ENCODE data around the gene RBBP6. TPM values are rescaled to one million over a fixed set of nuclear protein-coding genes. Genes with fewer than 3 reads are reported as not detected.

The RBBP6 gene
- total and polyA plus RNA-seq, 2 experiments from 2014 or later: 40.2 to 88.9 TPM

- no peak overlapping the region for H3K27ac Mint-ChIP-seq
- ATAC-seq: no peak
- peak overlapping the region; percentile 24; the same call in 2 of the 3 replicates for H3K4me3 Mint-ChIP-seq
- H3K4me2 ChIP-seq: no peak overlapping the region
- no peaks in the 10 kb centered on the region for H3K36me3 ChIP-seq (ENCODE audit: insufficient read depth)
- no peak overlapping the region for H3K4me3 ChIP-seq
- no peaks in the 10 kb centered on the region for H3K9me2 ChIP-seq (ENCODE audit: insufficient read depth)
- no peaks in the 10 kb centered on the region for H3K27me3 ChIP-seq (ENCODE audit: insufficient read depth)
- DNase-seq (ENCODE audit: low spot score): peak; percentile 12
- no peaks in the 10 kb centered on the region; the same call in 2 of the 3 replicates for H3K9me3 Mint-ChIP-seq
- no peak overlapping the region for H3K27ac ChIP-seq (ENCODE audit: low read depth)
- peaks cover 10% of the 10 kb centered on the region for H3K4me1 Mint-ChIP-seq
- TF ChIP-seq ZNF331 (CRISPR knock-in tag; IDR thresholded peaks at IDR 0.05; ENCODE audit: low read depth): no peak
- no peak for TF ChIP-seq EZH2phosphoT487 (IDR thresholded peaks at IDR 0.05; ENCODE audit: unreplicated experiment)
- no peak for TF ChIP-seq JUNB (IDR thresholded peaks at IDR 0.05; ENCODE audit: unreplicated experiment)
- TF ChIP-seq POLR2AphosphoS5 (IDR thresholded peaks at IDR 0.05; ENCODE audit: low read depth): no peak
- TF ChIP-seq ZNF114 (CRISPR knock-in tag; IDR thresholded peaks at IDR 0.05): no peak
- H2AFZ ChIP-seq: no peak overlapping the region
- no peaks in the 10 kb centered on the region for H3F3A ChIP-seq (replicated peaks; ENCODE audit: low read depth)
- H3K4me1 ChIP-seq (ENCODE audit: insufficient read depth): peaks cover 18% of the 10 kb centered on the region
- peaks cover 15% of the 10 kb centered on the region for H4K20me1 ChIP-seq (replicated peaks; ENCODE audit: insufficient read depth)
- peaks cover 29% of the 10 kb centered on the region for H3K79me2 ChIP-seq (replicated peaks; ENCODE audit: insufficient read depth)
- peaks cover 7% of the 10 kb centered on the region for H3K27me3 Mint-ChIP-seq (ENCODE audit: insufficient read depth, low read depth, poor library complexity)
- H3K36me3 Mint-ChIP-seq (ENCODE audit: low read depth): peaks cover 12% of the 10 kb centered on the region; the same call in 2 of the 3 replicates
These were observed 1.7 kb upstream of the RBBP6 start for GRCh38 chr16:24537474-24538337.

- no peaks in the 10 kb centered on the region for H3K9me2 ChIP-seq (ENCODE audit: insufficient read depth)
- peak; percentile 52 for ATAC-seq
- H3K27ac Mint-ChIP-seq: peak overlapping the region; percentile 95
- H3K4me1 ChIP-seq (ENCODE audit: insufficient read depth): peaks cover 23% of the 10 kb centered on the region
- H3K79me2 ChIP-seq (replicated peaks; ENCODE audit: insufficient read depth): peaks cover 40% of the 10 kb centered on the region
- H3K9me3 Mint-ChIP-seq: no peaks in the 10 kb centered on the region; the same call in 2 of the 3 replicates
- no peaks in the 10 kb centered on the region for H3F3A ChIP-seq (replicated peaks; ENCODE audit: low read depth)
- TF ChIP-seq NANOG (IDR thresholded peaks at IDR 0.05; ENCODE audit: borderline replicate concordance): no peak
- no peak for TF ChIP-seq ZNF462 (CRISPR knock-in tag; IDR thresholded peaks at IDR 0.05)
- TF ChIP-seq STAT1 (IDR thresholded peaks at IDR 0.05; ENCODE audit: unreplicated experiment): no peak
- TF ChIP-seq CTCF (conservative IDR thresholded peaks at IDR 0.05; ENCODE audit: low read depth in 2 of 2): 0 out of 4 replicates have a peak, but pooled peaks of 1 of the 2 experiments have one; percentile 8
- H3K27ac ChIP-seq (ENCODE audit: low read depth): no peak overlapping the region
- peaks cover 15% of the 10 kb centered on the region for H3K36me3 Mint-ChIP-seq (ENCODE audit: low read depth)
- H3K27me3 Mint-ChIP-seq (ENCODE audit: insufficient read depth, low read depth, poor library complexity): peaks cover 7% of the 10 kb centered on the region
- peaks cover 24% of the 10 kb centered on the region for H4K20me1 ChIP-seq (replicated peaks; ENCODE audit: insufficient read depth)
- DNase-seq (ENCODE audit: low spot score): no peak
- peak overlapping the region; percentile 80 for H3K4me2 ChIP-seq
- H2AFZ ChIP-seq: peak overlapping the region; percentile 92
- peak overlapping the region; percentile 99 for H3K4me3 Mint-ChIP-seq
- no peaks in the 10 kb centered on the region for H3K27me3 ChIP-seq (ENCODE audit: insufficient read depth)
- H3K4me1 Mint-ChIP-seq: peaks cover 14% of the 10 kb centered on the region
- H3K4me3 ChIP-seq: peak overlapping the region; percentile 97
- no peaks in the 10 kb centered on the region for H3K36me3 ChIP-seq (ENCODE audit: insufficient read depth)
These were observed 541 bp upstream of the RBBP6 start for GRCh38 chr16:24538756-24539294.

Measured in GM23338 (cell line).